LNCAP (cell line): Measurements from ENCODE around the gene GRIN2A.

Source experiments
- CTCF ChIP-seq: fragments of 450-650 bp; IDR thresholded peaks from 2 replicates; pipeline ENCODE4 v1.5.1; 2017; ENCODE audit warnings: mild to moderate bottlenecking

Gene GRIN2A

GRCh38 chr16:9964426-9964825 lies 217.8 kb downstream of the GRIN2A start:
- TF ChIP-seq CTCF, result no peak

- TF ChIP-seq CTCF, result no peak
Measured at GRCh38 chr16:9957433-9957832, 224.8 kb downstream of the GRIN2A start.

GRCh38 chr16:9957002-9957401 lies 225.2 kb downstream of the GRIN2A start:
- no peak for TF ChIP-seq CTCF

GRCh38 chr16:9955677-9956076 lies 226.6 kb downstream of the GRIN2A start:
- no peak for TF ChIP-seq CTCF

GRCh38 chr16:9953908-9954570 lies 228.2 kb downstream of the GRIN2A start:
- no peak for TF ChIP-seq CTCF

- TF ChIP-seq CTCF, result no peak
Measured at GRCh38 chr16:9950658-9951057, 231.6 kb downstream of the GRIN2A start.

- no peak for TF ChIP-seq CTCF
Measured at GRCh38 chr16:9949396-9949795, 232.8 kb downstream of the GRIN2A start.

- no peak for TF ChIP-seq CTCF
Measured at GRCh38 chr16:9948933-9949332, 233.3 kb downstream of the GRIN2A start.
